Activated naive CD8-positive, alpha-beta T cell treated with anti-CD3 and anti-CD28 coated beads for 36 hours (primary cell): Measurements from ENCODE around the gene MACF1. TPM values are rescaled to one million over a fixed set of nuclear protein-coding genes. Genes with fewer than 3 reads are reported as not detected.

Experiments
- DNase-seq: peaks from one replicate; pipeline ENCODE4 v3.0.0; 2021
- H3K27ac Mint-ChIP-seq: one replicate; pipeline ENCODE4 v1.8.0; 2022; ENCODE audit warnings: mild to moderate bottlenecking, moderate library complexity, mixed read lengths
- H3K27me3 Mint-ChIP-seq: one replicate; pipeline ENCODE4 v1.8.0; 2022; ENCODE audit warnings: mild to moderate bottlenecking, mixed read lengths
- H3K36me3 Mint-ChIP-seq: one replicate; pipeline ENCODE4 v1.8.0; 2021; ENCODE audit warnings: mild to moderate bottlenecking, mixed read lengths
- H3K4me1 Mint-ChIP-seq: one replicate; pipeline ENCODE4 v1.8.0; 2021; ENCODE audit warnings: mixed read lengths
- H3K4me3 Mint-ChIP-seq: one replicate; pipeline ENCODE4 v1.8.0; 2022; ENCODE audit warnings: mild to moderate bottlenecking, moderate library complexity, mixed read lengths
- H3K9me3 Mint-ChIP-seq: one replicate; pipeline ENCODE4 v1.8.0; 2022; ENCODE audit warnings: mixed read lengths
- total RNA-seq, 2 experiments: library from RNA; stranded (reverse); gene quantifications; one replicate each; pipeline ENCODE4 v1.2.3, GENCODE V29; 2021

MACF1 gene
- total RNA-seq, 2 experiments from 2014 or later = 114 to 130 TPM

- Mint-ChIP-seq H3K4me1 (peaks cover 3% of the 10 kb centered on the region), H3K9me3 (no peaks in the 10 kb centered on the region), H3K27me3 (no peaks in the 10 kb centered on the region), H3K4me3 (no peak overlapping the region), H3K27ac (no peak overlapping the region), H3K36me3 (peaks cover 19% of the 10 kb centered on the region)
- no peak for DNase-seq
Measured at GRCh38 chr1:39385067-39385988, 180.8 kb downstream of the MACF1 start.

- Mint-ChIP-seq H3K36me3 (peaks cover 24% of the 10 kb centered on the region), H3K27me3 (no peaks in the 10 kb centered on the region), H3K27ac (no peak overlapping the region), H3K4me1 (peaks cover 11% of the 10 kb centered on the region), H3K9me3 (no peaks in the 10 kb centered on the region), H3K4me3 (no peak overlapping the region)
- no peak for DNase-seq
Measured at GRCh38 chr1:39386997-39387396, 182.5 kb downstream of the MACF1 start.

- Mint-ChIP-seq H3K36me3 (peaks cover 25% of the 10 kb centered on the region), H3K9me3 (no peaks in the 10 kb centered on the region), H3K27me3 (no peaks in the 10 kb centered on the region), H3K4me1 (peaks cover 14% of the 10 kb centered on the region), H3K4me3 (no peak overlapping the region), H3K27ac (no peak overlapping the region)
- no peak for DNase-seq
Measured at GRCh38 chr1:39387452-39387851, 183.0 kb downstream of the MACF1 start.

- Mint-ChIP-seq H3K27ac (no peak overlapping the region), H3K9me3 (no peaks in the 10 kb centered on the region), H3K36me3 (peaks cover 24% of the 10 kb centered on the region), H3K4me1 (peaks cover 53% of the 10 kb centered on the region), H3K4me3 (no peak overlapping the region), H3K27me3 (no peaks in the 10 kb centered on the region)
- no peak for DNase-seq
Measured at GRCh38 chr1:39391691-39392679, 187.5 kb downstream of the MACF1 start.

- peaks cover 60% of the 10 kb centered on the region for H3K4me1 Mint-ChIP-seq
- no peak for DNase-seq
- peaks cover 22% of the 10 kb centered on the region for H3K36me3 Mint-ChIP-seq
- H3K27ac Mint-ChIP-seq = no peak overlapping the region
- H3K27me3 Mint-ChIP-seq = no peaks in the 10 kb centered on the region
- no peaks in the 10 kb centered on the region for H3K9me3 Mint-ChIP-seq
- H3K4me3 Mint-ChIP-seq = no peak overlapping the region
Measured at GRCh38 chr1:39392851-39393573, 188.5 kb downstream of the MACF1 start.

GRCh38 chr1:39393645-39394044 lies 189.2 kb downstream of the MACF1 start:
- Mint-ChIP-seq H3K4me3 (no peak overlapping the region), H3K36me3 (peaks cover 20% of the 10 kb centered on the region), H3K9me3 (no peaks in the 10 kb centered on the region), H3K27ac (no peak overlapping the region), H3K27me3 (no peaks in the 10 kb centered on the region), H3K4me1 (peaks cover 64% of the 10 kb centered on the region)
- no peak for DNase-seq

GRCh38 chr1:39394059-39394458 lies 189.6 kb downstream of the MACF1 start:
- peaks cover 68% of the 10 kb centered on the region for H3K4me1 Mint-ChIP-seq

GRCh38 chr1:39394598-39394997 lies 190.1 kb downstream of the MACF1 start:
- peaks cover 20% of the 10 kb centered on the region for H3K36me3 Mint-ChIP-seq
- H3K9me3 Mint-ChIP-seq = no peaks in the 10 kb centered on the region
- H3K4me3 Mint-ChIP-seq = no peak overlapping the region
- peaks cover 72% of the 10 kb centered on the region for H3K4me1 Mint-ChIP-seq
- H3K27me3 Mint-ChIP-seq = no peaks in the 10 kb centered on the region
- no peak overlapping the region for H3K27ac Mint-ChIP-seq
- DNase-seq = no peak

More at GRCh38 chr1:39394059-39394458, 189.6 kb downstream of the MACF1 start:
- DNase-seq = no peak
- Mint-ChIP-seq H3K4me3 (no peak overlapping the region), H3K27ac (no peak overlapping the region), H3K36me3 (peaks cover 20% of the 10 kb centered on the region), H3K27me3 (no peaks in the 10 kb centered on the region), H3K9me3 (no peaks in the 10 kb centered on the region)

- Mint-ChIP-seq H3K4me1 (peaks cover 75% of the 10 kb centered on the region), H3K4me3 (no peak overlapping the region), H3K27ac (no peak overlapping the region), H3K27me3 (no peaks in the 10 kb centered on the region), H3K9me3 (no peaks in the 10 kb centered on the region), H3K36me3 (peaks cover 14% of the 10 kb centered on the region)
- DNase-seq = no peak
Measured at GRCh38 chr1:39395357-39395831, 190.9 kb downstream of the MACF1 start.

- H3K9me3 Mint-ChIP-seq = no peaks in the 10 kb centered on the region
- peaks cover 70% of the 10 kb centered on the region for H3K4me1 Mint-ChIP-seq
- no peak for DNase-seq
- H3K4me3 Mint-ChIP-seq = no peak overlapping the region
- H3K36me3 Mint-ChIP-seq = peaks cover 8% of the 10 kb centered on the region
- H3K27ac Mint-ChIP-seq = no peak overlapping the region
- no peaks in the 10 kb centered on the region for H3K27me3 Mint-ChIP-seq
Measured at GRCh38 chr1:39396671-39397070, 192.2 kb downstream of the MACF1 start.

- Mint-ChIP-seq H3K4me1 (peaks cover 63% of the 10 kb centered on the region), H3K9me3 (no peaks in the 10 kb centered on the region), H3K36me3 (peaks cover 4% of the 10 kb centered on the region), H3K4me3 (no peak overlapping the region), H3K27ac (peak overlapping the region; percentile 31), H3K27me3 (no peaks in the 10 kb centered on the region)
- DNase-seq = no peak
Measured at GRCh38 chr1:39397487-39397886, 193.0 kb downstream of the MACF1 start.

GRCh38 chr1:39398278-39399021 lies 194.0 kb downstream of the MACF1 start:
- DNase-seq = peak; percentile 39
- Mint-ChIP-seq H3K27ac (peak overlapping the region; percentile 63), H3K4me3 (no peak overlapping the region), H3K36me3 (peaks cover 4% of the 10 kb centered on the region), H3K4me1 (peaks cover 55% of the 10 kb centered on the region), H3K27me3 (no peaks in the 10 kb centered on the region), H3K9me3 (no peaks in the 10 kb centered on the region)

- Mint-ChIP-seq H3K27ac (no peak overlapping the region), H3K9me3 (no peaks in the 10 kb centered on the region), H3K27me3 (no peaks in the 10 kb centered on the region), H3K4me1 (peaks cover 46% of the 10 kb centered on the region), H3K36me3 (peaks cover 3% of the 10 kb centered on the region), H3K4me3 (no peak overlapping the region)
- DNase-seq = no peak
Measured at GRCh38 chr1:39401106-39401505, 196.6 kb downstream of the MACF1 start.

- no peak overlapping the region for H3K4me3 Mint-ChIP-seq
Measured at GRCh38 chr1:39404876-39405275, 200.4 kb downstream of the MACF1 start.

More at GRCh38 chr1:39404876-39405275, 200.4 kb downstream of the MACF1 start:
- Mint-ChIP-seq H3K27ac (no peak overlapping the region), H3K27me3 (no peaks in the 10 kb centered on the region), H3K4me1 (peaks cover 36% of the 10 kb centered on the region), H3K36me3 (no peaks in the 10 kb centered on the region), H3K9me3 (no peaks in the 10 kb centered on the region)
- DNase-seq = no peak
